Measurements from ENCODE around the gene WWOX.
"Not testable (repeated sequence)": the region's sequence is repeated elsewhere in the genome, so short reads cannot be mapped to it uniquely, and the experiment has no call there.

WWOX gene

GRCh38 chr16:78675951-78676792 is 576.7 kb downstream of the WWOX start:
- Histone ChIP-seq H3K9me3 (ENCODE audit: low read length) (no peaks in the 10 kb centered on the region), H3K36me3 (ENCODE audit: insufficient read depth, low read length) (no peaks in the 10 kb centered on the region), H3K27me3 (ENCODE audit: insufficient read depth, low read length) (no peaks in the 10 kb centered on the region), H3K4me1 (ENCODE audit: insufficient read depth, low read length) (peaks cover 11% of the 10 kb centered on the region), H2AFZ (ENCODE audit: low read depth, low read length) (no peak overlapping the region), H3K4me3 (ENCODE audit: low read length) (no peak overlapping the region)

GRCh38 chr16:78677181-78677731 is 577.8 kb downstream of the WWOX start:
- no peak overlapping the region for H3K4me3 ChIP-seq (ENCODE audit: low read length)
- H3K4me1 ChIP-seq (ENCODE audit: insufficient read depth, low read length): peaks cover 11% of the 10 kb centered on the region
- H3K27me3 ChIP-seq (ENCODE audit: insufficient read depth, low read length): no peaks in the 10 kb centered on the region
- H3K9me3 ChIP-seq (ENCODE audit: low read length): no peaks in the 10 kb centered on the region
- H3K36me3 ChIP-seq (ENCODE audit: insufficient read depth, low read length): no peaks in the 10 kb centered on the region
- no peak overlapping the region for H2AFZ ChIP-seq (ENCODE audit: low read depth, low read length)

- no peaks in the 10 kb centered on the region for H3K27me3 ChIP-seq (ENCODE audit: insufficient read depth, low read length)
- no peak overlapping the region for H3K4me3 ChIP-seq (ENCODE audit: low read length)
- peaks cover 7% of the 10 kb centered on the region for H3K4me1 ChIP-seq (ENCODE audit: insufficient read depth, low read length)
- H3K36me3 ChIP-seq (ENCODE audit: insufficient read depth, low read length): no peaks in the 10 kb centered on the region
- H3K9me3 ChIP-seq (ENCODE audit: low read length): no peaks in the 10 kb centered on the region
- no peak overlapping the region for H2AFZ ChIP-seq (ENCODE audit: low read depth, low read length)
These were observed 580.1 kb downstream of the WWOX start for GRCh38 chr16:78679546-78679945.

- no peak overlapping the region for H2AFZ ChIP-seq (ENCODE audit: low read depth, low read length)
- no peaks in the 10 kb centered on the region for H3K27me3 ChIP-seq (ENCODE audit: insufficient read depth, low read length)
- H3K4me1 ChIP-seq (ENCODE audit: insufficient read depth, low read length): no peaks in the 10 kb centered on the region
- H3K4me3 ChIP-seq (ENCODE audit: low read length): no peak overlapping the region
- H3K36me3 ChIP-seq (ENCODE audit: insufficient read depth, low read length): no peaks in the 10 kb centered on the region
- no peaks in the 10 kb centered on the region for H3K9me3 ChIP-seq (ENCODE audit: low read length)
These were observed 582.3 kb downstream of the WWOX start for GRCh38 chr16:78681743-78682142.

- Histone ChIP-seq H3K36me3 (ENCODE audit: insufficient read depth, low read length) (no peaks in the 10 kb centered on the region), H3K4me3 (ENCODE audit: low read length) (no peak overlapping the region), H3K27me3 (ENCODE audit: insufficient read depth, low read length) (no peaks in the 10 kb centered on the region), H2AFZ (ENCODE audit: low read depth, low read length) (no peak overlapping the region), H3K4me1 (ENCODE audit: insufficient read depth, low read length) (no peaks in the 10 kb centered on the region), H3K9me3 (ENCODE audit: low read length) (no peaks in the 10 kb centered on the region)
These were observed 584.7 kb downstream of the WWOX start for GRCh38 chr16:78684030-78684611.

GRCh38 chr16:78684655-78685375 is 585.4 kb downstream of the WWOX start:
- Histone ChIP-seq H3K4me3 (ENCODE audit: low read length) (no peak overlapping the region), H3K4me1 (ENCODE audit: insufficient read depth, low read length) (no peaks in the 10 kb centered on the region), H3K27me3 (ENCODE audit: insufficient read depth, low read length) (no peaks in the 10 kb centered on the region), H3K9me3 (ENCODE audit: low read length) (no peaks in the 10 kb centered on the region), H3K36me3 (ENCODE audit: insufficient read depth, low read length) (no peaks in the 10 kb centered on the region), H2AFZ (ENCODE audit: low read depth, low read length) (no peak overlapping the region)

GRCh38 chr16:78686601-78687000 is 587.1 kb downstream of the WWOX start:
- Histone ChIP-seq H3K27me3 (ENCODE audit: insufficient read depth, low read length) (no peaks in the 10 kb centered on the region), H2AFZ (ENCODE audit: low read depth, low read length) (no peak overlapping the region), H3K4me1 (ENCODE audit: insufficient read depth, low read length) (no peaks in the 10 kb centered on the region), H3K4me3 (ENCODE audit: low read length) (no peak overlapping the region), H3K9me3 (ENCODE audit: low read length) (no peaks in the 10 kb centered on the region), H3K36me3 (ENCODE audit: insufficient read depth, low read length) (no peaks in the 10 kb centered on the region)

GRCh38 chr16:78689028-78689427 is 589.6 kb downstream of the WWOX start:
- Histone ChIP-seq H3K4me1 (ENCODE audit: insufficient read depth, low read length) (no peaks in the 10 kb centered on the region), H3K27me3 (ENCODE audit: insufficient read depth, low read length) (no peaks in the 10 kb centered on the region), H3K9me3 (ENCODE audit: low read length) (no peaks in the 10 kb centered on the region), H2AFZ (ENCODE audit: low read depth, low read length) (no peak overlapping the region), H3K36me3 (ENCODE audit: insufficient read depth, low read length) (no peaks in the 10 kb centered on the region), H3K4me3 (ENCODE audit: low read length) (no peak overlapping the region)

GRCh38 chr16:78689536-78689935 is 590.1 kb downstream of the WWOX start:
- Histone ChIP-seq H3K4me3 (ENCODE audit: low read length) (no peak overlapping the region), H3K27me3 (ENCODE audit: insufficient read depth, low read length) (no peaks in the 10 kb centered on the region), H2AFZ (ENCODE audit: low read depth, low read length) (no peak overlapping the region)

GRCh38 chr16:78690510-78690909 is 591.1 kb downstream of the WWOX start:
- H2AFZ ChIP-seq (ENCODE audit: low read depth, low read length): no peak overlapping the region
- H3K9me3 ChIP-seq (ENCODE audit: low read length): no peaks in the 10 kb centered on the region
- no peaks in the 10 kb centered on the region for H3K27me3 ChIP-seq (ENCODE audit: insufficient read depth, low read length)
- no peak overlapping the region for H3K4me3 ChIP-seq (ENCODE audit: low read length)
- peaks cover 4% of the 10 kb centered on the region for H3K4me1 ChIP-seq (ENCODE audit: insufficient read depth, low read length)
- H3K36me3 ChIP-seq (ENCODE audit: insufficient read depth, low read length): no peaks in the 10 kb centered on the region

More at GRCh38 chr16:78689536-78689935, 590.1 kb downstream of the WWOX start:
- Histone ChIP-seq H3K36me3 (ENCODE audit: insufficient read depth, low read length) (no peaks in the 10 kb centered on the region), H3K9me3 (ENCODE audit: low read length) (no peaks in the 10 kb centered on the region), H3K4me1 (ENCODE audit: insufficient read depth, low read length) (peaks cover 4% of the 10 kb centered on the region)

- H3K4me3 ChIP-seq (ENCODE audit: low read length); H2AFZ ChIP-seq (ENCODE audit: low read depth, low read length); H3K4me1 ChIP-seq (ENCODE audit: insufficient read depth, low read length); H3K27me3 ChIP-seq (ENCODE audit: insufficient read depth, low read length); H3K9me3 ChIP-seq (ENCODE audit: low read length); H3K36me3 ChIP-seq (ENCODE audit: insufficient read depth, low read length): not testable (repeated sequence)
These were observed 592.3 kb downstream of the WWOX start for GRCh38 chr16:78691746-78692145.

GRCh38 chr16:78693496-78693895 is 594.0 kb downstream of the WWOX start:
- H2AFZ ChIP-seq (ENCODE audit: low read depth, low read length): no peak overlapping the region
- no peaks in the 10 kb centered on the region for H3K27me3 ChIP-seq (ENCODE audit: insufficient read depth, low read length)
- H3K36me3 ChIP-seq (ENCODE audit: insufficient read depth, low read length): no peaks in the 10 kb centered on the region

GRCh38 chr16:78694414-78694813 is 595.0 kb downstream of the WWOX start:
- Histone ChIP-seq H3K4me3 (ENCODE audit: low read length) (no peak overlapping the region), H2AFZ (ENCODE audit: low read depth, low read length) (no peak overlapping the region), H3K36me3 (ENCODE audit: insufficient read depth, low read length) (no peaks in the 10 kb centered on the region), H3K4me1 (ENCODE audit: insufficient read depth, low read length) (peaks cover 4% of the 10 kb centered on the region), H3K9me3 (ENCODE audit: low read length) (no peaks in the 10 kb centered on the region), H3K27me3 (ENCODE audit: insufficient read depth, low read length) (no peaks in the 10 kb centered on the region)

More at GRCh38 chr16:78693496-78693895, 594.0 kb downstream of the WWOX start:
- Histone ChIP-seq H3K9me3 (ENCODE audit: low read length) (no peaks in the 10 kb centered on the region), H3K4me3 (ENCODE audit: low read length) (no peak overlapping the region), H3K4me1 (ENCODE audit: insufficient read depth, low read length) (peaks cover 4% of the 10 kb centered on the region)
